SU-DHL-6 (cell line): ENCODE measurements around the gene RBM17.
A peak's percentile ranks its signal among the peaks of the same experiment; 100 is the strongest.

Experiments used
- H2AFZ ChIP-seq: fragments of 200-600 bp; sonication (generic); 2 replicates; pipeline ENCODE4 v1.6.1; 2014; ENCODE audit warnings: low read depth, mild to moderate bottlenecking, moderate library complexity, mixed read lengths, antibody characterized with exemption, low read length; ENCODE audit not compliant: severe bottlenecking
- H3F3A ChIP-seq: fragments of 200-600 bp; shearing (Covaris generic); 2 replicates; pipeline ENCODE4 v1.6.0; 2016; ENCODE audit warnings: antibody characterized with exemption, mild to moderate bottlenecking; ENCODE audit not compliant: insufficient read depth
- H3K27ac ChIP-seq: fragments of 200-600 bp; sonication (generic); 2 replicates; pipeline ENCODE4 v1.5.1; 2016; ENCODE audit warnings: low read depth, mild to moderate bottlenecking, low read length, moderate library complexity, mixed read lengths
- H3K27me3 ChIP-seq: fragments of 200-600 bp; sonication (generic), shearing (Covaris generic); 2 replicates; pipeline ENCODE4 v1.6.0; 2014; ENCODE audit warnings: mild to moderate bottlenecking, low read length
- H3K36me3 ChIP-seq: fragments of 200-600 bp; sonication (generic); 2 replicates; pipeline ENCODE4 v1.6.1; 2014; ENCODE audit warnings: mild to moderate bottlenecking, low read length, mixed read lengths
- H3K4me2 ChIP-seq: fragments of 300-600, 200-600 bp; shearing (Covaris generic), sonication (generic); 2 replicates; pipeline ENCODE4 v1.6.0; 2014; ENCODE audit warnings: low read length, low read depth, mild to moderate bottlenecking; ENCODE audit not compliant: poor library complexity, severe bottlenecking
- H3K4me3 ChIP-seq: fragments of 200-600 bp; sonication (generic); 2 replicates; pipeline ENCODE4 v1.5.1; 2014; ENCODE audit warnings: antibody characterized with exemption, low read length, mild to moderate bottlenecking, mixed read lengths; ENCODE audit not compliant: insufficient read depth, poor library complexity, severe bottlenecking
- H3K79me2 ChIP-seq: fragments of 200-600 bp; sonication (generic); 2 replicates; pipeline ENCODE4 v1.6.1; 2014; ENCODE audit warnings: mild to moderate bottlenecking, low read length, moderate library complexity; ENCODE audit not compliant: insufficient read depth
- H3K9ac ChIP-seq: fragments of 200-600 bp; sonication (generic); 2 replicates; pipeline ENCODE4 v1.7.0; 2014; ENCODE audit warnings: mild to moderate bottlenecking, low read length
- H3K9me2 ChIP-seq: fragments of 200-600 bp; sonication (generic); replicated peaks from 2 replicates; pipeline ENCODE4 v1.6.1; 2014; ENCODE audit warnings: low read length; ENCODE audit not compliant: insufficient read depth
- H3K9me3 ChIP-seq: fragments of 200-600 bp; sonication (generic); 2 replicates; pipeline ENCODE4 v1.6.1; 2014; ENCODE audit warnings: low read length, mixed read lengths; ENCODE audit not compliant: insufficient read depth
- H4K20me1 ChIP-seq: fragments of 200-600 bp; sonication (generic); 2 replicates; pipeline ENCODE4 v1.6.1; 2014; ENCODE audit warnings: low read depth, mild to moderate bottlenecking, antibody characterized with exemption, low read length, moderate library complexity, mixed read lengths
- EZH2phosphoT487 ChIP-seq: fragments of 200-600 bp; sonication (generic), shearing (Covaris generic); conservative IDR thresholded peaks from 2 replicates; pipeline ENCODE4 v1.6.1; 2018; ENCODE audit warnings: mild to moderate bottlenecking, antibody characterized with exemption, low read length, moderate library complexity, mixed read lengths
- TF ChIP-seq, protein P1 (sequence below): fragments of 200-600 bp; sonication (generic); IDR thresholded peaks from one replicate; pipeline ENCODE4 v1.5.1; 2017; ENCODE audit warnings: antibody characterized with exemption, mild to moderate bottlenecking, low read length, moderate library complexity; ENCODE audit not compliant: insufficient read depth, poor library complexity, severe bottlenecking

The RBM17 gene

GRCh38 chr10:6069081-6069931 is 19.5 kb upstream of the RBM17 start:
- no peaks in the 10 kb centered on the region for H3K9me3 ChIP-seq
- no peak overlapping the region for H3K9ac ChIP-seq
- TF ChIP-seq, protein P1, sequence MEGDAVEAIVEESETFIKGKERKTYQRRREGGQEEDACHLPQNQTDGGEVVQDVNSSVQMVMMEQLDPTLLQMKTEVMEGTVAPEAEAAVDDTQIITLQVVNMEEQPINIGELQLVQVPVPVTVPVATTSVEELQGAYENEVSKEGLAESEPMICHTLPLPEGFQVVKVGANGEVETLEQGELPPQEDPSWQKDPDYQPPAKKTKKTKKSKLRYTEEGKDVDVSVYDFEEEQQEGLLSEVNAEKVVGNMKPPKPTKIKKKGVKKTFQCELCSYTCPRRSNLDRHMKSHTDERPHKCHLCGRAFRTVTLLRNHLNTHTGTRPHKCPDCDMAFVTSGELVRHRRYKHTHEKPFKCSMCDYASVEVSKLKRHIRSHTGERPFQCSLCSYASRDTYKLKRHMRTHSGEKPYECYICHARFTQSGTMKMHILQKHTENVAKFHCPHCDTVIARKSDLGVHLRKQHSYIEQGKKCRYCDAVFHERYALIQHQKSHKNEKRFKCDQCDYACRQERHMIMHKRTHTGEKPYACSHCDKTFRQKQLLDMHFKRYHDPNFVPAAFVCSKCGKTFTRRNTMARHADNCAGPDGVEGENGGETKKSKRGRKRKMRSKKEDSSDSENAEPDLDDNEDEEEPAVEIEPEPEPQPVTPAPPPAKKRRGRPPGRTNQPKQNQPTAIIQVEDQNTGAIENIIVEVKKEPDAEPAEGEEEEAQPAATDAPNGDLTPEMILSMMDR, result no peak
- no peak for TF ChIP-seq EZH2phosphoT487
- H3K79me2 ChIP-seq, result no peaks in the 10 kb centered on the region
- no peaks in the 10 kb centered on the region for H4K20me1 ChIP-seq
- peak overlapping the region; percentile 61 for H3K27ac ChIP-seq
- no peak overlapping the region for H2AFZ ChIP-seq
- no peak overlapping the region for H3K4me3 ChIP-seq
- no peaks in the 10 kb centered on the region for H3K27me3 ChIP-seq
- no peaks in the 10 kb centered on the region for H3K36me3 ChIP-seq
- peaks cover 13% of the 10 kb centered on the region; the same call in 1 of the 2 replicates for H3F3A ChIP-seq
- peak overlapping the region; percentile 36 for H3K4me2 ChIP-seq
- no peaks in the 10 kb centered on the region for H3K9me2 ChIP-seq

DNA sequence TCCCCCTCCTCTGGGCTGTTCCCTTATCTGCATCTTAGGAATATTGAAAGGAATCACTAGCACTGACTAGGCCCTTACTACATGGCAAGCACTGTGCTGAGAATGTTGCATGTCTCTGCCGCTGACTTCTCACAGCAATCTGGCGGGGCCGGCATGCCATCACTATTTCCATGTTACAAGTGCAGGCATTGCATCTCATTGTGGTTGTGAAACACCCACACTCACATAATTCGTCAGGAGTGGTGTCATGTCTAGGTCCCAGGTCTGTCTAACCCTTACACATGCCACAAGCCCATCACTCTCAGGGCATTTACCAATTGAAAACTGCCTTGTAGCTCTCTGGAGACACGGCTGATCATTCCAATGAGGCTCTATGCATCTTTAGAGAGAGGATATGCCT is 18.2 kb upstream of the RBM17 start:
- Histone ChIP-seq H2AFZ (no peak overlapping the region), H3K27ac (no peak overlapping the region), H3K9me3 (no peaks in the 10 kb centered on the region), H3K9me2 (no peaks in the 10 kb centered on the region), H3K4me2 (no peak overlapping the region), H3K9ac (no peak overlapping the region), H3K27me3 (no peaks in the 10 kb centered on the region), H3K79me2 (no peaks in the 10 kb centered on the region), H3K4me3 (no peak overlapping the region), H3K36me3 (no peaks in the 10 kb centered on the region), H3F3A (peaks cover 13% of the 10 kb centered on the region; the same call in 1 of the 2 replicates), H4K20me1 (no peaks in the 10 kb centered on the region)
- TF ChIP-seq, protein P1, result no peak
- TF ChIP-seq EZH2phosphoT487, result no peak

DNA sequence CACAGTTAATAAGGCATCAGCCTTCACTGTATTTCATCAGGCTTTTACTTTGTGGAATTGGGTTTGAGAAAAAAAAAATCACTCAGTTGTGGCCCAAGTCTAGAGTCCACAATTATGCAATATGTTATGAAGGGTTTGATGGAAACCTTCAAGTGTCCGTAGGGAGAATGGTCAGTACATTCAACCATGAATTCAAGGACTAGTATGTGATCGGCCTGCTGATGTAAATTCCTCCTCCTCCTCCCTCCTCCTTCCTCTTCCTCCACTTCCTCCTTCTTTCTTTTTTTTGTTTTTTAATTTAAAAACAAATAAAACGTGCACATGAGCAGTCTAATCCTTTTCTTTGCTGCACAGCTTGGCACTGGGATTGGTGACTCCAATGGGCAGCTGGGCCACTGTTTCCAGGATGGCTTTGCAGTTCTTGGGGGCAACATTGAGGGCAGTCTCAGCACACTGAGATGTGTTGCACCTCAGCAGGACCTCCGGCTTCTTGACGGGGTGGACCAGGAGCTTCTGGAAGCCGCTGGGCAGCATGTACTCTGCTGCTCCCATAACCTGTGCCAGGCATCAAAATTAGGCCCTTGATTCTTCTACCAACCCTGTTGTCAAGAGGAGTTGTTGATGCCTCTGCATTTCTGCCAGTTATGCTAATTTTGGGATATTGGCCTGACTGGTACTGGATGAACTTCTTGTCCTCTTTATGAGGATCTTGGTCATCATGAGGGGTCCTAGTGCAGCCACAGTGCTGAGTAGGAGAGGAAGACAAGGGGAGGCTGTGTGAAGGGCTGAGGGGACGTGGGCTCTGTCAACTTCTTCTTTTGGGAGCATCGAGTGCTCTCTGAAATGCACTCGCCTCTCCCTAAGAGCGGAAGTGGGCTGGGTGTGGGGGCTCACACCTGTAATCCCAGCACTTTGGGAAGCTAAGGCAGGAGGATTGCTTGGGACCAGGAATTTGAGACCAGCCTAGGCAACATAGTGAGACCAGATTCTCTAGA is 17.4 kb upstream of the RBM17 start:
- H3K27ac ChIP-seq, result peak overlapping the region; percentile 72
- no peaks in the 10 kb centered on the region for H3K36me3 ChIP-seq
- H3K79me2 ChIP-seq, result no peaks in the 10 kb centered on the region
- no peaks in the 10 kb centered on the region for H3K9me3 ChIP-seq
- H4K20me1 ChIP-seq, result no peaks in the 10 kb centered on the region
- H3F3A ChIP-seq, result peaks cover 13% of the 10 kb centered on the region; the same call in 1 of the 2 replicates
- peak overlapping the region; percentile 14; the same call in 1 of the 2 replicates for H3K9ac ChIP-seq
- peak overlapping the region; percentile 29 for H2AFZ ChIP-seq
- no peaks in the 10 kb centered on the region for H3K9me2 ChIP-seq
- no peak overlapping the region for H3K4me3 ChIP-seq
- H3K4me2 ChIP-seq, result peak overlapping the region; percentile 49
- H3K27me3 ChIP-seq, result no peaks in the 10 kb centered on the region
- no peak for TF ChIP-seq EZH2phosphoT487
- TF ChIP-seq, protein P1, result no peak
